Measurements from ENCODE around the gene TJP1.
"Not testable (repeated sequence)": the region's sequence is repeated elsewhere in the genome, so short reads cannot be mapped to it uniquely, and the experiment has no call there.

The TJP1 gene

DNA sequence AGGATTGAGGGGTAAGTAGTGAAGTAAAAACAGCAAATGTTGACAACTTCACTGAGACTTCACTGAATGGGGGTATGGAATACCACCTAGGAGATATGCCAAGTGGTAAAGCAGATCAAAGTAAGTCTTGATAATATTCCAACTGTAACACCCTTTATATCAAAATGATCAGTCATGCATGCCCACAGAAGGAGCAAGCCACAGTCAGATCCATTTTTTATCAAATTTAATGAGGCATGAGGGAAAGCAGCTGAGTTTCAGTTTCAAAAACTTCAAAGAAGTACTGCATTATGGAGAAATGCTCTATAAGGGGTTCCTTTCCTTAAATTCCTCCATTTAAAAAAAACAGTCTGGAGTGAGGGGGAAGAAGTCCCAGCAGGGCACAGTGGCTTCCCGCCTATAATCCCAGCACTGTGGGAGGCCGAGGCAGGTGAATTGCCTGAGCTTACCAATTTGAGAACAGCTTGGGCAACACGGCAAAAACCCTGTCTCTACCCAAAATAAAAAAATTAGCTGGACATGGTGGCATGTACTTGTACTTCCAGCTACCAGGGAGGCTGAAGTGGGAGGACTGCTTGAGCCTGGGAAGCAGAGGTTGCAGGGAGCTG, 56.9 kb downstream of the TJP1 start:
- no peak overlapping the region for H3K4me3 ChIP-seq (replicated peaks; ENCODE audit: low read depth, low read length)
- TF ChIP-seq, protein P1, sequence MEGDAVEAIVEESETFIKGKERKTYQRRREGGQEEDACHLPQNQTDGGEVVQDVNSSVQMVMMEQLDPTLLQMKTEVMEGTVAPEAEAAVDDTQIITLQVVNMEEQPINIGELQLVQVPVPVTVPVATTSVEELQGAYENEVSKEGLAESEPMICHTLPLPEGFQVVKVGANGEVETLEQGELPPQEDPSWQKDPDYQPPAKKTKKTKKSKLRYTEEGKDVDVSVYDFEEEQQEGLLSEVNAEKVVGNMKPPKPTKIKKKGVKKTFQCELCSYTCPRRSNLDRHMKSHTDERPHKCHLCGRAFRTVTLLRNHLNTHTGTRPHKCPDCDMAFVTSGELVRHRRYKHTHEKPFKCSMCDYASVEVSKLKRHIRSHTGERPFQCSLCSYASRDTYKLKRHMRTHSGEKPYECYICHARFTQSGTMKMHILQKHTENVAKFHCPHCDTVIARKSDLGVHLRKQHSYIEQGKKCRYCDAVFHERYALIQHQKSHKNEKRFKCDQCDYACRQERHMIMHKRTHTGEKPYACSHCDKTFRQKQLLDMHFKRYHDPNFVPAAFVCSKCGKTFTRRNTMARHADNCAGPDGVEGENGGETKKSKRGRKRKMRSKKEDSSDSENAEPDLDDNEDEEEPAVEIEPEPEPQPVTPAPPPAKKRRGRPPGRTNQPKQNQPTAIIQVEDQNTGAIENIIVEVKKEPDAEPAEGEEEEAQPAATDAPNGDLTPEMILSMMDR (IDR thresholded peaks at IDR 0.05; ENCODE audit: low read length, missing control alignments): no peak
- no peak for DNase-seq (ENCODE audit: low read depth)

DNA sequence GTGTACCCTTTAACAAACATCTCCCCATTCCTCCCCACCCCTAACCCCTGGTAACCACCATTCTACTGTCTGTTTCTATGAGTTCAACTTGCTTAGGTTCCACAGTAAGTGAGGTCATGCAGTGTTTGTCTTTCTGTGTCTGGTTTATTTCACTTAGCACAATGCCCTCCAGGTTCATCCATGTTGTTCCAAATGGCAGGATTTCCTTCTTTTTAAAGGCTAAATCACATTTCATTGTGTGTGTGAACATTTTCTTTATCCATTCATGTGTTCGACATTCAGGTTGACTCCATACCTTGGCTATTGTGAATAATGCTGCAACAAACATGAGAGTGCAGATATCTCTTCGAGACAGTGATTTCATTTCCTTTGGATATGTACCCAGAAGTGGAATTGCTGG, 62.7 kb downstream of the TJP1 start:
- no peak for DNase-seq (ENCODE audit: low read depth)
- H3K4me3 ChIP-seq (replicated peaks; ENCODE audit: low read depth, low read length): no peak overlapping the region
- TF ChIP-seq, protein P1 (IDR thresholded peaks at IDR 0.05; ENCODE audit: low read length, missing control alignments): no peak

DNA sequence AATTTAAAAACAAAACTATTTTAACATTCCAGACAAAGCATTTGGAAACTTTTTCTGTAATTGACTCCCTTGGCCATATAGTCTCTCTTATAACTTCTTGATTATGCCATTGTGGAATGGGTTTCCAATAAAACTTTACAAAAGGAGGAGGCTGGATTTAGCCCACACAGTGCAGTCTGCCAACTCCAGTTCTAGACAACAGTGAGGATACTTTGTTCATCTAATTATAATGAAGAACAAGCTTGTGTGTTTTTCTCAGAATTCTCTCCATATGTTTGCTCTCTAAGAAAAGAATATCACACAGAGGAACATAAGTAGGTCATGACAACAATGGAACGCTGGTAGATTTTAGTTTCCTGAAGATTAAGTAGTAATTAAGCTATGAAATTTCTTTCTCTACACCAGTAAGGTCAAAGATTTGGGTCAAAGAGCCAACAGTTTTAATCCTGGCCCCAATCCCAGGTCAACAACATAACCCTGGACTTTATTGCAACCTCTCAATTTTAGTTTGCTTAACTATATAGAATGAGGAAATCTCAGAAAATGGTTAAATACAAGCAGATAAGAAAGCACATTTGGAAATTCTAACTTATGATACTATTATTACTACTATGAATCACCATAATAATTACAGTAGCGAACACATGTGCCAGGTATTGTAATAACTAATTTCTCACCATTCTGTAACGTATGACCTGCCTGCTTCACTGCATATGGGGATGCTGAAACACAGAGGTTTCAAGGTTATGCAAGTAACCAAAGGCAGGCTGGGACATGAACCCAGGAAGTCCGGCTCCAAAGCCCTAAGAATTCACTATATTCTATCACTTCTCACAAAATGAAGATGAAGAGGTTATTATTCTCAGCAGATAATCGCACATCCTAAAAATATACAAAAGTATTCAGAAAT, 65.7 kb downstream of the TJP1 start:
- TF ChIP-seq, protein P1 (IDR thresholded peaks at IDR 0.05; ENCODE audit: low read length, missing control alignments): no peak
- no peak overlapping the region for H3K4me3 ChIP-seq (replicated peaks; ENCODE audit: low read depth, low read length)
- no peak for DNase-seq (ENCODE audit: low read depth)

DNA sequence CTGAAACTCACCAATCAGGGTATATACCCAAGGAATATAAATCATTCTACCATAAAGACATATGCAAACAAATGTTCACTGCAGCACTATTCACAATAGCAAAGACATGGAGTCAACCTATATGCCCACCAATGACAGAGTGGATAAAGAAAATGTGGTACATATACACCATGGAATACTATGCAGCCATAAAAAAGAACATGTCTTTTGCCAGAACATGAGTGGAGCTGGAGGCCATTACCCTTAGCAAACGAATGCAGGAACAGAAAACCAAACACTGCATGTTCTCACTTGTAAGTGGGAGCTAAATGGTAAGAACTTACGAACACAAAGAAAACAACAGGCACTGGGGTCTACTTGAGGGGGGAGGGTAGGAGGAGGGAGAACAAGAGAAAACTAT, 68.3 kb downstream of the TJP1 start:
- DNase-seq (ENCODE audit: low read depth): not testable (repeated sequence)

DNA sequence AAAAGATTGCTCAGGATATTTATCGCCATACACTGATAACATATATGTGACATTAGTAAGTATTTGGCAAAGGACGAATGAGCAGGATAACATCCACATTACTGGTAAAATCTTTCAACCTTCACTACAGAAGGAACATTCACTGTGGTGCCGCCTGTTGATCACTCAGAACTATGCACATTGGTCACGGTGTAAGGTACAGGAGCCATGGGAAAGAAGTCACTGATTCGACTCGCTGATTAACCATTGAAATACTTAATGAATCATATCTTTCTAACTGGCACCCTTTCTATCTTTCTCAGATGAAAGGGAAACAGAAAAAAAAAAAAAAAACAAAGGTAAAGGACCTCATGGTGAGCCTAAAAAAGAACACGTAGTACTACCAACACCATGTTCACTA, 68.8 kb downstream of the TJP1 start:
- H3K4me3 ChIP-seq (replicated peaks; ENCODE audit: low read depth, low read length): no peak overlapping the region
- DNase-seq (ENCODE audit: low read depth): no peak
- TF ChIP-seq, protein P1 (IDR thresholded peaks at IDR 0.05; ENCODE audit: low read length, missing control alignments): no peak

More for the DNA sequence above, 68.3 kb downstream of the TJP1 start:
- not testable (repeated sequence) for H3K4me3 ChIP-seq (replicated peaks; ENCODE audit: low read depth, low read length)

DNA sequence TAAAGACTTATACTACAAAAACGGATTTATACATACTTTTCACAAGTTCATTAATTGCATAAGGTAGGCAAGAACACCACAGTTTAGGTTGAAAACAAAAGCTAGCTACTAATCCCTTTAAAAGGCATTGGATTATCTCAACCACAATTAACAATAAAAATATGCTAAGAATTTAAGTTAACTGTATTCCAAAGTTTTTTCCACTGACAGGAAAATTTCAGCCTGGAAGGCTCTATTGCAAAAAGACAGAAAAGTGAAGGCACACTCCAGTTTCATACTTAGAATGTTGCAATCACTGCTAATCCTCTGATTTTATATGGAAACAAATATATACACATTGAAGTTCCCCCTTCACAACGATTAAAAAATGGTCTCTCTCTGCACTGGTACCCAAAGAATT, 71.5 kb downstream of the TJP1 start:
- peak; percentile 28 for DNase-seq (ENCODE audit: low read depth)
- H3K4me3 ChIP-seq (replicated peaks; ENCODE audit: low read depth, low read length): no peak overlapping the region
- TF ChIP-seq, protein P1 (IDR thresholded peaks at IDR 0.05; ENCODE audit: low read length, missing control alignments): no peak

DNA sequence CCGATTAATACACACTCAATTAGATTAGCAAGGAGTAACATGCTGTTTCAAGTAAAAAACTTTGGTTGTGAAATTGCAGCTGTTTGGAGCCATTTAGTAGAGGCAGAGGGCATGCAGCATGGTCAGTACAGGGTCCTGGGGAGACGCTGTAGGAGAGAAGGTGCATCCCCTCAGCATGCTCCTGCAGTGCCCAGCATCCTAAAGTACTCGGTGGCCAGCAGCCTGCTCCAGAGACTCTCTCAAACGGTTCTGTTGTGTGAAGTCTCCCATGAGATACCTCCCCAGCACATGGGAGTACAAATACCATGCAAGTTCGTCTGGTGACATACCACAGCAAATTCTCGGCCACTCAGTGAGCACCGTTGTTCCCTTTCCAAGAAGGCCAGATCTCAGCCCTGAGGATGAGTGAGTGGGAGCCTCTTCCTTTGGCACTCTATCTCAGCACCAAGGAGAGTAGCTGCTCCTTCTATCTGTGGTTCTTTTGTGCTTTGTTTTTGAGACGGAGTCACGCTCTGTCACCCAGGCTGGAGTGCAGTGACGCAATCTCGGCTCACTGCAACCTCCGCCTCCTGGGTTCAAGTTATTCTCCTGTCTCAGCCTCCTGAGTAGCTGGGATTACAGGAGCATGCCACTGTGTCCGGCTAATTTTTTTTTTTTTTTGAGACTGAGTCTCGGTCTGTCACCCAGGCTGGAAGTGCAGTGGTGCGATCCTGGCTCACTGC, 72.7 kb downstream of the TJP1 start:
- TF ChIP-seq, protein P1 (IDR thresholded peaks at IDR 0.05; ENCODE audit: low read length, missing control alignments): no peak
- DNase-seq (ENCODE audit: low read depth): no peak

More for the DNA sequence above, 72.7 kb downstream of the TJP1 start:
- no peak overlapping the region for H3K4me3 ChIP-seq (replicated peaks; ENCODE audit: low read depth, low read length)

All from fibroblast of pulmonary artery (primary cell).